NCI-H524 treated with DMSO at 0.1 percent for 48 hours (cell line): Measurements from ENCODE around the gene IL34.

ENCODE experiments used
- DNase-seq: peaks from one replicate; lab custom pipeline; 2025; lab: John Stamatoyannopoulos, UW

IL34 gene

DNA sequence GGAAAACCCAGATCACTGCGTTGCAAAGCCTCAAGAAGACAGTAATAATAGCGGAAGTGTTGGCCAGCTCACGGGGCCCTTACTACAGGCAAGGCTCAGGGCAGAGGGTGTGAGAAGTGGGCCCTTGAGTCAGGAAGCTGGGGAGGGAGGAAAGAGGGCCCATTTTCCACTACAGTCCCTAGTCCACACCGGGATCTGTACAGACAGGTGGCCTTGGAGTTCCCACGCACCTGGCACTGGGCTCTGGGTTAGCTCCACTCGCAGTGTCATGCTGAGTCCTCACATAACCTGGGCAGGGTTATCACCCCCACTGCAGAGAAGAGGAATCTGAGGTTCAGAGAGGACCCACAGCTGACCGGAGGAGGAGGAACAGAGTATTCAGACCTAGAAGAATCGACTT is 56.3 kb downstream of the IL34 start:
- DNase-seq, result no peak

- no peak for DNase-seq
Observed at GRCh38 chr16:70703041-70703834, 56.9 kb downstream of the IL34 start.

- no peak for DNase-seq
Observed at GRCh38 chr16:70703835-70704381, 57.5 kb downstream of the IL34 start.

- DNase-seq, result no peak
Observed at GRCh38 chr16:70704586-70704985, 58.2 kb downstream of the IL34 start.

- no peak for DNase-seq
Observed at GRCh38 chr16:70705056-70705455, 58.7 kb downstream of the IL34 start.

DNA sequence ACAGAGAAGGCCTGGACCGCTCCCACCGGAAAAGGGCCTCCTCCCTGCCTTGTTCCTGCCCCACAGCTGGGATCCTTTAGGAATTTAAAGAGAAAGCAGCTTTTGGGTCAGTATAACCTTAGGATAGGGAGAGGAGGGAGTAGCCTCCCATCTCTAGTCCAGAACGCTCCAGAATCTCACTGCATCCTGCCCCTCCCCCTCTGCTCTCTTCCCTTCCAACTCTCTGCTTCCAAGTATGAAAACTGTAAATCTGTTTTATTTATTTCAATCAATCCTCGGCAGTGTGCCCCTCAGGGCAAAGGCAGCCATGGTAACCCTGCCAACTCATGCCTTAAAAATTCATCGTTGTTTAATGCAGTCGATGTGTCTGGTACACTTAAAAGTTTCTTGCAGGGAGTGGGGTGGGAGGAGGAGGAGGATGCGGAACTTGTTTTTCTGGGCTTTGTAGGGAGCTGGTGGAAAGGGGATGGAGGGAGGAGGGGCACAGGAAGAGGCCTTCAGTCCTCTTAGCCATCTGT is 60.6 kb downstream of the IL34 start:
- DNase-seq, result peak; percentile 34

DNA sequence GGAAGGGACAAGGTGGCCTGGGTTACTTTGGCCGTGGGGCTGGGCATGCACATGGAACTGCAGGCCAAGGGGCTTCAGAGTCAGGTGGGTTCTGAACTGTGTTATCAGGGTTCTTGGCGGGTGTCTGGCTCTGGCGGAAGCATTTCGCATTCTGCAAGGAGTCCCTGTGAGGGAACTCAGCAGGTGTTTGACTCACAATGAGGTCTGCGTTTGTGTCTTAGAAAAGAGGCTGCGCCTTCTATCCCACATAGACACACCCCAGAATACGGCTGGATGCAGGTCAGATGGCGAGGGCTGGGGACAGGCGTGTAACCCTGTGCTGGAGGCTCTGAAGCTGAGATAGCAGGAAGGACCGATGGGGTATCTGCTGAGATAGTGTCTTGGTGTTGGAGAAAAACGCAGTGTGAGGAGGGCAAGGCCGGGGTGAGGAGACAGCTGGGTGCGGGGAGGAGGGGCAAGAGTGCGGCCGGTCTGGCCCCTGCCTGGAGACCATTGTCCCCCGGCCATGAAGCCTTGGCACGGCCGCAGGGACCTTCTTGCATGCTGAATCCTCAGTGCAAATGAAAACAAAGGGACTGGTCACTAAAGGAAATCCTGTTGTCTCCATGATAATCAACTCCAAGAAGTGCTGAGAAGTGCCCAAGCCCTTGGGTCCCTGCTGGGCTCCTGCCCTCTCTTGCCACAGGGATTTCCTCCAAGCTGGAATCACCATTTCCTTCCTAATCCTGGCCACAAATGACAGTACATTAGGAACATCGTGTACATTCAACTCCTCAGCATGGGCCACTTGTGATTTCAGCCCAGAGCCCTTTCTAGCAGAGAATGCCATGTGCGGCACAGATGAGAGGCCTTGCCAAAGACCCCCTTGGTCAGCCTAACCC is 62.2 kb downstream of the IL34 start:
- DNase-seq, result no peak

- DNase-seq, result no peak
Observed at GRCh38 chr16:70709457-70709856, 63.1 kb downstream of the IL34 start.

DNA sequence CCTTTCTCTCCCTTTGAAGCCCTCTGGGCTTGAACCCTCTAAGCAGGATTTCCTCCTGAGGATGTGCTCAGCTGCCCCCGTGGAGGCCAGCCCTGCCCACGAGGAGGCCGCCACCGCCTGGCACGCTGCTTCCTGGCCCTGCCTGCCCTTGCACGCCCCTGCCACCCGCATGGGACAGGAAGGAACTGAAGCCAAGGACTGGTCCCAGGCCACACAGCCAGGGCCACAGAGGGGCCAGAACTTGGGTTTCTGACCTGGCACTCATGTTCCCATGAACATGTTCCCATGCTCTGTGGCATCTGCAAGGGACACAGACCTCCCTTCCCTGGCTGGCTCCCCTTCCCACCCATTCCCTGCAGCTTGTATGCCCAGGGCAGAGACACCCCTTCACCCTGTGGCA is 63.6 kb downstream of the IL34 start:
- no peak for DNase-seq
